HG03432 (cell line): Measurements from ENCODE around the gene LIPC.

Experiments
- ATAC-seq: cut with Tn5 transposase; IDR thresholded peaks from one replicate; pipeline ENCODE4 v1.9.1; 2021; ENCODE audit warnings: mild to moderate bottlenecking, moderate library complexity; ENCODE audit not compliant: unreplicated experiment

The LIPC gene

GRCh38 chr15:58571491-58571890 is 139.7 kb downstream of the LIPC start:
- no peak for ATAC-seq

- no peak for ATAC-seq
Measured at GRCh38 chr15:58572521-58572920, 140.7 kb downstream of the LIPC start.

- ATAC-seq = no peak
Measured at GRCh38 chr15:58573270-58573669, 141.5 kb downstream of the LIPC start.

- ATAC-seq = no peak
Measured at GRCh38 chr15:58574631-58575030, 142.8 kb downstream of the LIPC start.

GRCh38 chr15:58575045-58575786 is 143.4 kb downstream of the LIPC start:
- no peak for ATAC-seq

GRCh38 chr15:58576657-58577056 is 144.9 kb downstream of the LIPC start:
- no peak for ATAC-seq

GRCh38 chr15:58582160-58582559 is 150.4 kb downstream of the LIPC start:
- no peak for ATAC-seq

- no peak for ATAC-seq
Measured at GRCh38 chr15:58583171-58583908, 151.5 kb downstream of the LIPC start.

GRCh38 chr15:58584789-58585461 is 153.1 kb downstream of the LIPC start:
- ATAC-seq = no peak

GRCh38 chr15:58585693-58586443 is 154.1 kb downstream of the LIPC start:
- ATAC-seq = no peak

- no peak for ATAC-seq
Measured at GRCh38 chr15:58587486-58587885, 155.7 kb downstream of the LIPC start.

GRCh38 chr15:58588096-58588495 is 156.3 kb downstream of the LIPC start:
- no peak for ATAC-seq

- ATAC-seq = no peak
Measured at GRCh38 chr15:58589047-58589446, 157.3 kb downstream of the LIPC start.

GRCh38 chr15:58590236-58590635 is 158.4 kb downstream of the LIPC start:
- ATAC-seq = no peak

- no peak for ATAC-seq
Measured at GRCh38 chr15:58590926-58591325, 159.1 kb downstream of the LIPC start.

GRCh38 chr15:58593870-58594269 is 162.1 kb downstream of the LIPC start:
- ATAC-seq = no peak

GRCh38 chr15:58594898-58595297 is 163.1 kb downstream of the LIPC start:
- no peak for ATAC-seq

GRCh38 chr15:58595516-58596263 is 163.9 kb downstream of the LIPC start:
- ATAC-seq = no peak

- ATAC-seq = no peak
Measured at GRCh38 chr15:58597943-58598828, 166.4 kb downstream of the LIPC start.
